HG03558 (cell line): ENCODE results near the gene MAU2.
"Not testable (repeated sequence)": the region's sequence is repeated elsewhere in the genome, so short reads cannot be mapped to it uniquely, and the experiment has no call there.

Experiments
- ATAC-seq: cut with Tn5 transposase; IDR thresholded peaks from one replicate; pipeline ENCODE4 v1.9.1; 2021; ENCODE audit warnings: moderate number of reproducible peaks; ENCODE audit not compliant: unreplicated experiment; ENCODE audit errors: extremely low read depth

Gene MAU2

GRCh38 chr19:19380316-19380715, 59.7 kb downstream of the MAU2 start:
- ATAC-seq = not testable (repeated sequence)

- ATAC-seq = no peak
These were observed 60.6 kb downstream of the MAU2 start for GRCh38 chr19:19381007-19381926.

GRCh38 chr19:19382118-19382517, 61.5 kb downstream of the MAU2 start:
- no peak for ATAC-seq

GRCh38 chr19:19384486-19384885, 63.9 kb downstream of the MAU2 start:
- no peak for ATAC-seq

- ATAC-seq = peak; percentile 87
These were observed 64.7 kb downstream of the MAU2 start for GRCh38 chr19:19385131-19385895.

- peak; percentile 3 for ATAC-seq
These were observed 65.6 kb downstream of the MAU2 start for GRCh38 chr19:19385896-19386869.

GRCh38 chr19:19387108-19387507, 66.5 kb downstream of the MAU2 start:
- ATAC-seq = no peak

GRCh38 chr19:19388568-19389555, 68.2 kb downstream of the MAU2 start:
- no peak for ATAC-seq

- ATAC-seq = not testable (repeated sequence)
These were observed 69.1 kb downstream of the MAU2 start for GRCh38 chr19:19389683-19390082.

- not testable (repeated sequence) for ATAC-seq
These were observed 73.7 kb downstream of the MAU2 start for GRCh38 chr19:19394333-19394732.

GRCh38 chr19:19399733-19400433, 79.3 kb downstream of the MAU2 start:
- ATAC-seq = no peak

- ATAC-seq = no peak
These were observed 82.2 kb downstream of the MAU2 start for GRCh38 chr19:19402656-19403372.

- no peak for ATAC-seq
These were observed 82.8 kb downstream of the MAU2 start for GRCh38 chr19:19403373-19403901.

- peak; percentile 41 for ATAC-seq
These were observed 84.5 kb downstream of the MAU2 start, which contains the start of gene GATAD2A for GRCh38 chr19:19404879-19405860. Gene GATAD2A, plus strand, starts transcription at chr19:19405675. Its CDS starts 59,671 bp downstream, at chr19:19465346.

GRCh38 chr19:19405971-19406877, 85.6 kb downstream of the MAU2 start:
- ATAC-seq = no peak
